Left ventricle myocardium inferior (tissue), 1 donor: Measurements from ENCODE around the gene LPIN3. TPM values are rescaled to one million over a fixed set of nuclear protein-coding genes. Genes with fewer than 3 reads are reported as not detected.

Experiments used
- DNase-seq: peaks from one replicate; pipeline ENCODE4 v3.0.0-alpha.2; 2020
- H3K27ac ChIP-seq: fragments of 200-600 bp; replicated peaks from 2 replicates; pipeline ENCODE4 v1.8.0; 2021
- H3K27me3 ChIP-seq: fragments of 200-600 bp; 2 replicates; pipeline ENCODE4 v1.8.0; 2021; ENCODE audit warnings: low read depth
- H3K36me3 ChIP-seq: fragments of 200-600 bp; 2 replicates; pipeline ENCODE4 v1.8.0; 2021
- H3K4me1 ChIP-seq: fragments of 200-600 bp; 2 replicates; pipeline ENCODE4 v1.8.0; 2021
- H3K4me3 ChIP-seq: fragments of 200-600 bp; 2 replicates; pipeline ENCODE4 v1.8.0; 2021; ENCODE audit warnings: mild to moderate bottlenecking, moderate library complexity
- H3K9me3 ChIP-seq: fragments of 200-600 bp; replicated peaks from 2 replicates; pipeline ENCODE4 v1.8.0; 2021
- intact Hi-C: fragments of 100-400 bp; cut with micrococcal nuclease; formaldehyde crosslinking; loops from one replicate; pipeline ENCODE4 v1.11.0; 2022
- total RNA-seq: library from RNA; stranded (reverse); fragmentation: NEBNext Ultra II Directional; extraction: Animal tissue kit (Norgen Biotek cat#: 25700); gene quantifications from one replicate; pipeline ENCODE4 v1.2.1, GENCODE V29; 2021
- TF ChIP-seq, protein P1 (sequence below): fragments of 200-600 bp; IDR thresholded peaks from 2 replicates; pipeline ENCODE4 v1.8.0; 2021; ENCODE audit warnings: antibody characterized with exemption, mild to moderate bottlenecking, borderline replicate concordance
- donor health status: DM: no; HTN: yes; CAD: no; lungs with severe emphysema.

LPIN3 gene
- total RNA-seq, 1 donor from 2014 or later = 19.9 TPM

DNA sequence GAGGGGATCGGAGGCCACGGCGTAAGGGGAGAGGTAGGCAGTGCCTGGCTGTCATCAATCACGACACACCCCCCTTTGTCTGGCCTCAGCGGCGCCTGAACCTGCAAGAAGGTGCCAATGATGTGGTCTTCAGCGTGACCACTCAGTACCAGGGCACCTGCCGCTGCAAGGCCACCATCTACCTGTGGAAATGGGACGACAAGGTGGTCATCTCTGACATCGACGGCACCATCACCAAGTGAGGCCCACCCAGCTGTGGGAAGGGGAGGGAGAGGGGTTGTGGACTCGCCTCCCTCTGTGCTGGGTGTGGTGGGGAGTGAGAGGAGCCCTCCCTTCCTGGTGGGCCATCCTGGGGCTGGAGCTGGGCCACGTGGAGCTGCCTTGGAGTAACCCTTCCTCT is 16.3 kb downstream of the LPIN3 start:
- no peak overlapping the region for H3K4me3 ChIP-seq
- no peaks in the 10 kb centered on the region for H3K9me3 ChIP-seq
- H3K27ac ChIP-seq = peak overlapping the region; percentile 6
- no peak for DNase-seq
- H3K36me3 ChIP-seq = peaks cover 46% of the 10 kb centered on the region
- intact Hi-C loops = no loop called here
- TF ChIP-seq, protein P1, sequence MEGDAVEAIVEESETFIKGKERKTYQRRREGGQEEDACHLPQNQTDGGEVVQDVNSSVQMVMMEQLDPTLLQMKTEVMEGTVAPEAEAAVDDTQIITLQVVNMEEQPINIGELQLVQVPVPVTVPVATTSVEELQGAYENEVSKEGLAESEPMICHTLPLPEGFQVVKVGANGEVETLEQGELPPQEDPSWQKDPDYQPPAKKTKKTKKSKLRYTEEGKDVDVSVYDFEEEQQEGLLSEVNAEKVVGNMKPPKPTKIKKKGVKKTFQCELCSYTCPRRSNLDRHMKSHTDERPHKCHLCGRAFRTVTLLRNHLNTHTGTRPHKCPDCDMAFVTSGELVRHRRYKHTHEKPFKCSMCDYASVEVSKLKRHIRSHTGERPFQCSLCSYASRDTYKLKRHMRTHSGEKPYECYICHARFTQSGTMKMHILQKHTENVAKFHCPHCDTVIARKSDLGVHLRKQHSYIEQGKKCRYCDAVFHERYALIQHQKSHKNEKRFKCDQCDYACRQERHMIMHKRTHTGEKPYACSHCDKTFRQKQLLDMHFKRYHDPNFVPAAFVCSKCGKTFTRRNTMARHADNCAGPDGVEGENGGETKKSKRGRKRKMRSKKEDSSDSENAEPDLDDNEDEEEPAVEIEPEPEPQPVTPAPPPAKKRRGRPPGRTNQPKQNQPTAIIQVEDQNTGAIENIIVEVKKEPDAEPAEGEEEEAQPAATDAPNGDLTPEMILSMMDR = no peak
- H3K4me1 ChIP-seq = peaks cover 47% of the 10 kb centered on the region
- no peaks in the 10 kb centered on the region for H3K27me3 ChIP-seq

DNA sequence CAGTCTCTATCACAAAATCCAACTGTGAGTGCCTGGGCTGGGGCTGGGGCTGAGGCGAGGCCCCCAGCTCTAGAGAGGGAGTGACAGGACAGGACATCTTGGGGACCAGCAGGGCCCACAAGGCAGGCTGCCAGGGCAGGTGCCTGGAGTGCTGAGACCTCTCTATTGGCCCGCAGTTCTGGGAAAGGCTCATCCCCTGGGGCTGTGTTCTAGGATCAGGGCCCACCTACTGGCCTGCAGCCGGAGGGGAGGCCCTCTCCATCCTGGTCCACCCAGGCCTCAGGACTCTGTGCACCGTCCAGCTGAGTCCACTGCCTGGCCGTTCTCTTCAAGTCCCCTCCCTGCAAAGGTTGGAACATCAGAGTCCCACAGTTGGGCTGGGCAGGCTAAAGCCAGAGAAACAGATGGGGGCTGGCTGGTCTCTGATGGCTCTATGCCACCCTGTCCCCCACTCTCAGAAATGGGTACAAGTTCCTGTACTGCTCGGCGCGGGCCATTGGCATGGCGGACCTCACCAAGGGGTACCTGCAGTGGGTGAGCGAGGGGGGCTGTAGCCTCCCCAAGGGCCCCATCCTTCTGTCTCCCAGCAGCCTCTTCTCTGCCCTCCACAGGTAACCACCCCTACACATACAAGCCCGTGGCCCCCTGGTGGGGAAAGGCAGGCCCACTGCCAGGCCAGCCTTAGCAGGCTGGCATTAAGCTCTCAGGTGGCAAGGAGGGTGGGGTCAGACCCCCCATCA is 17.0 kb downstream of the LPIN3 start:
- Histone ChIP-seq H3K4me3 (no peak overlapping the region), H3K36me3 (peaks cover 39% of the 10 kb centered on the region), H3K9me3 (no peaks in the 10 kb centered on the region), H3K4me1 (peaks cover 54% of the 10 kb centered on the region), H3K27ac (peak overlapping the region; percentile 84), H3K27me3 (no peaks in the 10 kb centered on the region)
- intact Hi-C loops = no loop called here
- TF ChIP-seq, protein P1 = no peak
- no peak for DNase-seq

DNA sequence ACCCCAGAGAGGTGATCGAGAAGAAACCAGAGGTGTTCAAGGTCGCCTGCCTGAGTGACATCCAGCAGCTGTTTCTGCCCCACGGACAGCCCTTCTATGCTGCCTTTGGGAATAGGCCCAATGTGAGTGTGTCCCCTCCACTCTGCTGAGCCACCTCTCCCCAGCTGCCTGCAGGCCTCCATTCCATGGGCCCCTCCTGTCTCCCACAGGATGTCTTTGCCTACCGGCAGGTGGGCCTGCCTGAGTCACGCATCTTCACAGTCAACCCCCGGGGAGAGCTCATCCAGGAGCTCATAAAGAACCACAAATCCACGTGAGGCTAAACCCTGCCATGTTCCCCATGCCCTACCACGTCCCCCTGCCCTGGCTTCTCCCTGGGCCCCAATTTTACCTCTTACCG is 17.6 kb downstream of the LPIN3 start:
- TF ChIP-seq, protein P1 = no peak
- intact Hi-C loops = no loop called here
- DNase-seq = no peak
- Histone ChIP-seq H3K4me1 (peaks cover 59% of the 10 kb centered on the region), H3K36me3 (peaks cover 37% of the 10 kb centered on the region), H3K27me3 (no peaks in the 10 kb centered on the region), H3K4me3 (no peak overlapping the region), H3K9me3 (no peaks in the 10 kb centered on the region), H3K27ac (peak overlapping the region; percentile 84)

- Histone ChIP-seq H3K27ac (peak overlapping the region; percentile 84), H3K27me3 (no peaks in the 10 kb centered on the region), H3K36me3 (peaks cover 37% of the 10 kb centered on the region), H3K4me1 (peaks cover 54% of the 10 kb centered on the region), H3K4me3 (no peak overlapping the region), H3K9me3 (no peaks in the 10 kb centered on the region)
- TF ChIP-seq, protein P1 = no peak
- DNase-seq = no peak
- intact Hi-C loops = no loop called here
Measured at GRCh38 chr20:41358717-41359116, 18.1 kb downstream of the LPIN3 start.

DNA sequence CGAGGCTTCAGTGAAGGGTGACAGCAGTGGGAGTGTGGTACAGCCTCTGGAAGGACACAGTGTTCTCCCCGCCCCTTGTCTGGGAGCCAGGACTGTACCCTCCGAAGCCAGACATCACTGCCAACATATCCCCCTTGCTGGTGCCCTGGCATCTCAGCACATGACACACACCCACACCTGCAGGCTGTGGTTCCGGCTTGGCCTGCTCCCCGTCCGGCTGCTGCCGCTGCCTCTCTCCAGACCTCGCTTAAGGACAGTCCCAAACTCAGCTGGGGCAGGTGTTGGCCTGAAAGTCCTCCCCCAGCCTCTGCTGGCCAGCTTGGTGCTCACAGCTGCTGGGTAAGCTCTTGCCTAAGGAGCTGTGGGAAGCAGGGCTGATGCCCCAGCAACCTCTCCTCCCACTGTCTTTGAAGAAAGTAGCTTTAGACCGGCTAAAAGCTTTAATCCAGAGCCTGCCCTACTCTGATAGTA is 19.0 kb downstream of the LPIN3 start:
- peaks cover 5% of the 10 kb centered on the region for H3K27me3 ChIP-seq
- peaks cover 52% of the 10 kb centered on the region for H3K4me1 ChIP-seq
- TF ChIP-seq, protein P1 = no peak
- DNase-seq = peak; percentile 68
- H3K9me3 ChIP-seq = no peaks in the 10 kb centered on the region
- no peak overlapping the region for H3K4me3 ChIP-seq
- intact Hi-C loops = no loop called here
- H3K27ac ChIP-seq = peak overlapping the region; percentile 84
- peaks cover 33% of the 10 kb centered on the region for H3K36me3 ChIP-seq
